H7 (cell line): ENCODE data around the gene SARM1. TPM values are rescaled to one million over a fixed set of nuclear protein-coding genes. Genes with fewer than 3 reads are reported as not detected.
"Not testable (repeated sequence)": the region's sequence is repeated elsewhere in the genome, so short reads cannot be mapped to it uniquely, and the experiment has no call there.

Source experiments
- DNase-seq: peaks from one replicate; pipeline ENCODE4 v3.0.0; 2012
- H3K27me3 ChIP-seq: 2 replicates; pipeline ENCODE4 v1.6.0; 2011; ENCODE audit warnings: mild to moderate bottlenecking, low read length; ENCODE audit not compliant: control insufficient read depth, insufficient read depth
- H3K36me3 ChIP-seq: replicated peaks from 2 replicates; pipeline ENCODE4 v1.5.1; 2011; ENCODE audit warnings: low read length; ENCODE audit not compliant: control insufficient read depth, insufficient read depth
- H3K4me3 ChIP-seq: 2 replicates; pipeline ENCODE4 v1.5.1; 2011; ENCODE audit warnings: low read depth, mild to moderate bottlenecking, control low read depth, low read length, moderate library complexity; ENCODE audit not compliant: insufficient read depth
- total RNA-seq: library from RNA; depleted of rRNA; stranded (reverse); fragments of >200 nt; shearing (Covaris generic); gene quantifications from 2 replicates; pipeline ENCODE4 v1.2.3, GENCODE V29; 2014; rRNA removed

Gene SARM1
- total RNA-seq, 1 experiment from 2014 or later = 0.62 TPM

- H3K27me3 ChIP-seq = no peaks in the 10 kb centered on the region
- DNase-seq = no peak
- H3K4me3 ChIP-seq = no peak overlapping the region
- no peaks in the 10 kb centered on the region for H3K36me3 ChIP-seq
Measured at GRCh38 chr17:28425206-28425605, 53.7 kb downstream of the SARM1 start.

DNA sequence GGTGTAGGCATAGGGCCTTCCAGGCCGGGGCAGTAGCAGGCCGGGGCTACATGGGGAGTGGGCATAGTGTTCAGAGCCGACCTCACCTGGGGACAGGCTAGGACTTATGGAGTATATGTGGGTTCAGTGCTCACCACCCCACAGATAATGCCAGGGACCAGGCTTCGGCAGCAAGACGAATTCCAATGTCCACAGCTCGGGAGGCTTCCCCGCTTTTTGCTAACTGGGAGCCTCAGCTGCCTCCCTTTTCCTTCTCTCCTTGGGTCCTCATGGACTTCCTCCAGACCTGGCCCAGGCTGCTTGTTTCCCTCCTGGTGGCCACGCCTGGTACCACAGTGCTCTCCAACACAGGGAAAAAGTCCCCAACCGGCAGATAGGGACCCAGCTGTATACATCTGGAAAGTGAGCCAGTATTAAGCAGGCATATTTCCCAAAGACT is 54.6 kb downstream of the SARM1 start:
- H3K27me3 ChIP-seq = no peaks in the 10 kb centered on the region
- peak; percentile 74 for DNase-seq

GRCh38 chr17:28427371-28427770 is 55.9 kb downstream of the SARM1 start:
- no peaks in the 10 kb centered on the region for H3K27me3 ChIP-seq
- H3K36me3 ChIP-seq = no peaks in the 10 kb centered on the region
- no peak for DNase-seq
- no peak overlapping the region for H3K4me3 ChIP-seq

More for the DNA sequence above, 54.6 kb downstream of the SARM1 start:
- Histone ChIP-seq H3K36me3 (no peaks in the 10 kb centered on the region), H3K4me3 (no peak overlapping the region)

GRCh38 chr17:28427982-28428381 is 56.5 kb downstream of the SARM1 start:
- H3K36me3 ChIP-seq, DNase-seq, H3K27me3 ChIP-seq, H3K4me3 ChIP-seq: not testable (repeated sequence)

- H3K4me3 ChIP-seq = no peak overlapping the region
- H3K36me3 ChIP-seq = no peaks in the 10 kb centered on the region
- H3K27me3 ChIP-seq = no peaks in the 10 kb centered on the region
Measured at GRCh38 chr17:28433721-28434120, 62.2 kb downstream of the SARM1 start.

DNA sequence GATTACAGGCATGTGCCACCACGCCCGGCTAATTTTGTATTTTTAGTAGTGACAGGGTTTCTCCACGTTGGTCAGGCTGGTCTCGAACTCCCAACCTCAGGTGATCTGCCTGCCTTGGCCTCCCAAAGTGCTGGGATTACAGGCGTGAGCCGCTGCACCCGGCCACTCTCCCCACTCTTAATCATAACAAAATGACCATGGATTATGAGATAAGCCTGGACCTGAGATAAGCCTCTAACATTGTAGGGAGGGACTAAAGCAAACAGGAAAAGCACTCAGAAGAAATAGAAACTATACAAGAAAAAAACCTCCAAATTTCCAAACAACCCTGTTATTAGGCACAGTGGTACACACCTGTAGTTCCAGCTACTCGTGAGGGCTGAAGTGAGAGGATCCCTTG is 62.8 kb downstream of the SARM1 start:
- DNase-seq, H3K27me3 ChIP-seq, H3K4me3 ChIP-seq: not testable (repeated sequence)

More at GRCh38 chr17:28433721-28434120, 62.2 kb downstream of the SARM1 start:
- DNase-seq = no peak

DNA sequence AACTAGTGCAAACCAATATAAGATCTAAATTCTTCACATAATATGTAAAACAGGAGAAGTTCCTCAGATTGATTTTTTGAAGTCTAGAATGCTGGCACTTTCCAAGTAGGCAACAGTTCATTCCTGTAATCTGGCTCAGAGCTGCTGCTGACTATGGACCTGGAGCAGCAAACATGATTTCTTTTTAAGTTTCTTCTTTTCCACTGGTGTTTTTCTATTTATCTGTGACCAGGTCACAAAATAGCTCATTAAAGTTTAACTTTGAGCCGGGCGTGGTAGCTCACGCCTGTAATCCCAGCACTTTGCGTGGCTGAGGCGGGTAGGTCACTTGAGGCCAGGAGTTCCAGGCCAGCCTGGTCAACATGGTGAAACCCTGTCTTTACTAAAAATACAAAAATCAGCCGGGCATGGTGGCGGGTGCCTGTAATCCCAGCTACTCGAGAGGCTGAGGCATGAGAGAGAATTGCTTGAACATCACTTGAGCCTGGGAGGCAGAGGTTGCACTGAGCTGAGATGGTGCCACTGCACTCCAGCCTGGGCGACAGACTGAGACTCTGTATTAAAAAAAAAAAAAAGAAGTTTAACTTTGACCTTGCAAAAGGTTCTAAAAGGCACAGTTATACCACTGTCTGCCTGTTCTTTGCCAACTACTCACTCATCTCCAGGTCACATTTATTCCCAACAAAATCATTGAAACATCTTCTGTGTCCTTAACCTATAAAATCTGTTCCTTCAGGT is 72.6 kb downstream of the SARM1 start:
- Histone ChIP-seq H3K4me3 (no peak overlapping the region), H3K36me3 (no peaks in the 10 kb centered on the region), H3K27me3 (no peaks in the 10 kb centered on the region)
- DNase-seq = no peak

More for the DNA sequence above, 62.8 kb downstream of the SARM1 start:
- not testable (repeated sequence) for H3K36me3 ChIP-seq

- no peak for DNase-seq
- Histone ChIP-seq H3K4me3 (no peak overlapping the region), H3K27me3 (no peaks in the 10 kb centered on the region), H3K36me3 (no peaks in the 10 kb centered on the region)
Measured at GRCh38 chr17:28446716-28447395, 75.4 kb downstream of the SARM1 start.

DNA sequence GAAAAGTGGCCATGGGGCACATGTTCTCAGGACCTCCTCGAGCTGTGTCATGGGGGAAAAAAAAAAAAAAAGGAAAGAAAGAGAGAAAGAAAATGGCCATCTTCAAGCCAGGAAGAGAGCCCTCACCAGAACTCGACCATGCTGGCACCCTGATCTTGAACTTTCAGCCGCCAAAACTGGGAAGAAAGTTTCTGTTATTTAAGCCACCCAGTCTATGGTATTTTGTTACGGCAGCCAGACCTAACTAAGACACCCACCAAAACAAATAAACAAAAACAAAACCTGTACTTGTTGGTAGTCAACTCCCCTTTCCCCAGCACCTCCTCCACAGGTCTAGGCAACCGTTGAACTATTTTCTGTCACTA is 75.9 kb downstream of the SARM1 start:
- Histone ChIP-seq H3K27me3 (no peaks in the 10 kb centered on the region), H3K4me3 (no peak overlapping the region), H3K36me3 (no peaks in the 10 kb centered on the region)
- no peak for DNase-seq

DNA sequence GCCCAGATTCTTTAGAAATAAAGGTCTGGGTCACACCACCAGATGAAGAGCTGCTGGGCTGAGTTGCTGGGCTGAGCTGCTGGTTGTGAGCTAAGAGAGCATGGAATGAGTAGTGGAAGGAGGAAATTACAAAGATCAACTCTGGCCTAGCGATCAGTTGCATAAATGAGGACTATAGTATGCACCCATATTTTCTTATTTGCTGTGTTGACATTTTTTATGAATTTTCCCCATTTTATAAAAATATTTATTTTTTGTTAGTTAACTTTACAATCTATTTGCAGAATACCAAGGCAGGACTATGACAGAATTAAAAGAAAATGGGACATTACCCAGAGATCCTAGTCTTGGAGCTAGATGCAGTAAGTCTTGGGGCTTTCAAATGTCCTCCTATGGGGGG is 78.4 kb downstream of the SARM1 start:
- no peaks in the 10 kb centered on the region for H3K27me3 ChIP-seq
- DNase-seq = no peak
- no peaks in the 10 kb centered on the region for H3K36me3 ChIP-seq
- H3K4me3 ChIP-seq = no peak overlapping the region

Other genes starting within 250 kb of the SARM1 start
- gene TMEM97, start 52.5 kb upstream of the SARM1 start, total RNA-seq = 86.4 and 90.4 TPM in 2 replicates
- 13.7 and 19.0 TPM in 2 replicates for gene IFT20, start 36.2 kb upstream of the SARM1 start, total RNA-seq
- 19.3 and 21.3 TPM in 2 replicates for gene TNFAIP1, start 35.9 kb upstream of the SARM1 start, total RNA-seq
- gene POLDIP2, start 14.2 kb upstream of the SARM1 start, total RNA-seq = 115 and 130 TPM in 2 replicates
- not detected in 2 replicates for gene SEBOX, start 6.5 kb upstream of the SARM1 start, total RNA-seq
- gene VTN, start 1.4 kb upstream of the SARM1 start, total RNA-seq = 0.04 and 0.14 TPM in 2 replicates
- gene SLC46A1, start 34.5 kb downstream of the SARM1 start, total RNA-seq = 5.7 and 6.7 TPM in 2 replicates
- not detected in 2 replicates for gene SLC13A2, start 102.0 kb downstream of the SARM1 start, total RNA-seq
- not detected in 2 replicates for gene FOXN1, start 134.7 kb downstream of the SARM1 start, total RNA-seq
- 87.6 and 96.3 TPM in 2 replicates for gene UNC119, start 180.9 kb downstream of the SARM1 start, total RNA-seq
- 41.8 and 48.4 TPM in 2 replicates for gene PIGS, start 199.8 kb downstream of the SARM1 start, total RNA-seq
- gene ALDOC, start 205.2 kb downstream of the SARM1 start, total RNA-seq = 69.9 and 117 TPM in 2 replicates
- 153 and 166 TPM in 2 replicates for gene SPAG5, start 227.3 kb downstream of the SARM1 start, total RNA-seq
- 12.2 and 14.7 TPM in 2 replicates for gene RSKR, start 242.5 kb downstream of the SARM1 start, total RNA-seq